Heart left ventricle (tissue), 16 donors: ENCODE measurements around the gene DDR1. TPM values are rescaled to one million over a fixed set of nuclear protein-coding genes. Genes with fewer than 3 reads are reported as not detected.

Source experiments
- ATAC-seq, 4 donors: fragments of 200-7000 bp; cut with Tn5 transposase; one replicate each; pipeline ENCODE4 v1.9.1; 2020 to 2022; ENCODE audit warnings: moderate library complexity in 4 of 4, mild to moderate bottlenecking in 3 of 4, moderate number of reproducible peaks in 1 of 4
- DNase-seq, 5 donors: peaks; one replicate each; pipeline ENCODE4 v3.0.0-alpha.2; 2020
- H3K27ac ChIP-seq, 12 donors: fragments of 200-600 bp; sonication (generic) in 4 of 12; one replicate each; pipeline versions ENCODE4 v1.5.0 to v1.8.0; 2016 to 2022; ENCODE audit warnings: mild to moderate bottlenecking in 2 of 12
- H3K27me3 ChIP-seq, 9 donors: fragments of 200-600 bp; sonication (generic) in 2 of 9; one replicate each; pipeline versions ENCODE4 v1.5.1 to v1.8.0; 2016 to 2022; ENCODE audit warnings: mild to moderate bottlenecking in 3 of 9
- H3K36me3 ChIP-seq, 9 donors: fragments of 200-600 bp; sonication (generic) in 2 of 9; one replicate each; pipeline versions ENCODE4 v1.5.0 to v1.8.0; 2018 to 2022; ENCODE audit warnings: mild to moderate bottlenecking in 2 of 9
- H3K4me1 ChIP-seq, 12 donors: fragments of 200-600 bp; sonication (generic) in 4 of 12; one replicate each; pipeline versions ENCODE4 v1.5.0 to v1.8.0; 2016 to 2022; ENCODE audit warnings: mild to moderate bottlenecking in 3 of 12
- H3K4me3 ChIP-seq, 12 donors: fragments of 200-600 bp; sonication (generic) in 4 of 12; one replicate each; pipeline versions ENCODE4 v1.5.0 to v1.8.0; 2017 to 2022; ENCODE audit warnings: mild to moderate bottlenecking in 9 of 12, moderate library complexity in 4 of 12
- H3K9me3 ChIP-seq, 12 donors: fragments of 200-600 bp; sonication (generic) in 4 of 12; one replicate each; pipeline versions ENCODE4 v1.5.0 to v1.8.0; 2016 to 2022; ENCODE audit warnings: mild to moderate bottlenecking in 1 of 12
- CTCF ChIP-seq, 12 donors: fragments of 200-600 bp; sonication (generic) in 4 of 12; IDR thresholded peaks; one replicate each; pipeline versions ENCODE4 v1.5.0 to v1.8.0; 2018 to 2022; ENCODE audit warnings: antibody characterized with exemption in 12 of 12, mild to moderate bottlenecking in 5 of 12
- POLR2A ChIP-seq, 2 donors: fragments of 450-650 bp; IDR thresholded peaks; one replicate each; pipeline ENCODE4 v1.6.1; 2017; ENCODE audit warnings: antibody characterized with exemption in 2 of 2, mild to moderate bottlenecking in 2 of 2, moderate library complexity in 2 of 2
- WGBS, 4 donors: extraction: QIAGEN DNeasy Blood & Tissue Kit in 2 of 4; methylation state at CpG; one replicate each; pipeline versions ENCODE4 v1.1.5 to v1.1.7; 2013 to 2018; 5-methylcytosine and 5-hydroxymethylcytosine counted together
- intact Hi-C, 10 donors: fragments of 100-400 bp; cut with DNase I; formaldehyde crosslinking; loops; one replicate each; pipeline versions ENCODE4 v1.11.1 to v1.14.2; 2022
- polyA plus RNA-seq, 2 donors: library from polyadenylated mRNA; stranded (reverse); fragments of 200-250 nt; gene quantifications; one replicate each; pipeline ENCODE4 v1.2.3, GENCODE V29; 2013
- total RNA-seq, 9 donors: library from RNA; depleted of rRNA in 2 of 9; stranded (reverse); fragments of >200 nt in 2 of 9; fragmentation: NEBNext Ultra II Directional in 3 of 9; extraction: Animal tissue kit (Norgen Biotek cat#: 25700) in 3 of 9; gene quantifications; one replicate each; pipeline versions ENCODE4 v1.1.0 to v1.2.4, GENCODE V29; 2016 to 2023
- donor health status: ischemic (EF 13 %, LVEDD 7.1; RV severe dilation, severe dysfunction).
- donor health status: healthy with polysubstance abuse.
- donor health status: DM: no; HTN: yes; CAD: no.
- donor health status: DM: no; HTN: no; CAD: no.
- donor health status: ischemic (EF 25% LVEDD 6.9; RV normal size, moderate dysfunction).
- donor health status: ischemic (EF 25% LVEDD 5.7; RV mildly dilated, moderate dysfunction).
- donor health status: healthy.
- donor health status: DM: yes; HTN: yes; CAD: no.
- donor health status: ischemic (EF 35%, LVEDD 5.7; RV mildly dilated, moderate dysfunction).
- donor health status: nonischemic (EF 11% LVEDD 7.7; RV severe dilation, severe dysfunction).
- donor health status: DM: yes; HTN: yes; CAD: no.
- donor health status: PGD.
- donor health status: ischemic (EF 29% LVEDD 5.4; RV normal size, mild dysfunction).
- donor health status: nonischemic (EF 23%, LVEDD 6.1; RV moderate dilation, normal function).

The DDR1 gene
- total and polyA plus RNA-seq, 11 donors = 11.8 to 50.0 (median 32.0) TPM

- Histone ChIP-seq H3K27me3 (peaks cover 0 to 11% (median 0%) of the 10 kb centered on the region in 9 donors), H3K9me3 (no peaks in the 10 kb centered on the region), H3K36me3 (no peaks in the 10 kb centered on the region), H3K4me1 (no peaks in the 10 kb centered on the region), H3K27ac (no peak overlapping the region), H3K4me3 (no peak overlapping the region)
- no peak for DNase-seq
- no peak for ATAC-seq
- intact Hi-C loops = no loop called here
- TF ChIP-seq POLR2A (IDR thresholded peaks at IDR 0.05) (no peak), CTCF (IDR thresholded peaks at IDR 0.05) (no peak)
- WGBS, 4 donors = 24 to 31% (median 28%) methylated on average over 3 of the region's 3 CpGs
These were observed 50.7 kb downstream of the DDR1 start for GRCh38 chr6:30935018-30935417.

GRCh38 chr6:30937265-30937664 is 52.9 kb downstream of the DDR1 start:
- no peak for TF ChIP-seq CTCF (IDR thresholded peaks at IDR 0.05)
- TF ChIP-seq POLR2A (IDR thresholded peaks at IDR 0.05) = no peak
- Histone ChIP-seq H3K4me1 (peaks cover 0 to 2% (median 0%) of the 10 kb centered on the region in 12 donors), H3K36me3 (no peaks in the 10 kb centered on the region), H3K9me3 (no peaks in the 10 kb centered on the region), H3K27ac (no peak overlapping the region), H3K4me3 (no peak overlapping the region), H3K27me3 (peaks cover 0 to 11% (median 0%) of the 10 kb centered on the region in 9 donors)
- intact Hi-C loops = no loop called here
- WGBS, 4 donors = 61 to 86% (median 71%) methylated on average over 6 of the region's 6 CpGs
- ATAC-seq (no peak), DNase-seq (no peak)

GRCh38 chr6:30938730-30939129 is 54.4 kb downstream of the DDR1 start:
- H3K4me3 ChIP-seq = no peak overlapping the region
- H3K9me3 ChIP-seq = no peaks in the 10 kb centered on the region
- TF ChIP-seq POLR2A (IDR thresholded peaks at IDR 0.05) (no peak), CTCF (IDR thresholded peaks at IDR 0.05) (no peak)
- WGBS, 4 donors = 70 to 84% (median 78%) methylated on average over 4 of the region's 4 CpGs
- DNase-seq (no peak), ATAC-seq (no peak)
- intact Hi-C loops = no loop called here
- H3K4me1 ChIP-seq = peaks cover 0 to 10% (median 4%) of the 10 kb centered on the region in 12 donors
- no peaks in the 10 kb centered on the region for H3K36me3 ChIP-seq
- no peak overlapping the region for H3K27ac ChIP-seq
- H3K27me3 ChIP-seq = peaks cover 0 to 11% (median 0%) of the 10 kb centered on the region in 9 donors

GRCh38 chr6:30939473-30939872 is 55.2 kb downstream of the DDR1 start:
- peaks cover 0 to 11% (median 0%) of the 10 kb centered on the region in 9 donors for H3K27me3 ChIP-seq
- H3K9me3 ChIP-seq = no peaks in the 10 kb centered on the region
- 58 to 77% (median 71%) methylated on average over 3 of the region's 3 CpGs for WGBS, 4 donors
- H3K4me3 ChIP-seq = no peak overlapping the region
- no peak for DNase-seq
- H3K27ac ChIP-seq = no peak overlapping the region
- peaks cover 0 to 10% (median 4%) of the 10 kb centered on the region in 12 donors for H3K4me1 ChIP-seq
- intact Hi-C loops = no loop called here
- no peaks in the 10 kb centered on the region for H3K36me3 ChIP-seq
- ATAC-seq = no peak
- no peak for TF ChIP-seq POLR2A (IDR thresholded peaks at IDR 0.05)
